Bronchial epithelial cell (primary cell): ENCODE data around the gene SMARCB1. TPM values are rescaled to one million over a fixed set of nuclear protein-coding genes. Genes with fewer than 3 reads are reported as not detected.

Experiments used
- DNase-seq: peaks from one replicate; pipeline ENCODE4 v3.0.0-alpha.2; 2010; ENCODE audit warnings: low read depth
- FAIRE-seq: peaks from 2 replicates; lab custom pipeline; 2011; peaks lifted over from hg19 to GRCh38; lab: Jason Lieb, UNC
- H3K27me3 ChIP-seq: 2 replicates; pipeline ENCODE4 v1.5.1; 2011; ENCODE audit warnings: low read length; ENCODE audit not compliant: control insufficient read depth, insufficient read depth
- H3K36me3 ChIP-seq: 2 replicates; pipeline ENCODE4 v1.5.1; 2011; ENCODE audit warnings: low read length; ENCODE audit not compliant: control insufficient read depth, insufficient read depth
- H3K4me3 ChIP-seq: 2 replicates; pipeline ENCODE4 v1.5.1; 2011; ENCODE audit warnings: mild to moderate bottlenecking, low read depth, low read length, control low read depth
- CTCF ChIP-seq: IDR thresholded peaks from 2 replicates; pipeline ENCODE4 v1.5.1; 2011; ENCODE audit warnings: mild to moderate bottlenecking, moderate library complexity, low read length, control low read depth, inconsistent platforms; ENCODE audit not compliant: insufficient read depth, severe bottlenecking
- total RNA-seq: library from RNA; depleted of rRNA; stranded (reverse); fragments of >200 nt; gene quantifications from 2 replicates; pipeline ENCODE4 v1.2.1, GENCODE V29; 2014

The SMARCB1 gene
- total RNA-seq, 1 donor from 2014 or later = 19.5 TPM

- DNase-seq (no peak), FAIRE-seq (no peak)
- Histone ChIP-seq H3K36me3 (peaks cover 46% of the 10 kb centered on the region), H3K4me3 (no peak overlapping the region), H3K27me3 (no peaks in the 10 kb centered on the region)
- no peak for TF ChIP-seq CTCF
These were observed 37.9 kb downstream of the SMARCB1 start for GRCh38 chr22:23824476-23825245.

GRCh38 chr22:23825246-23825905 is 38.6 kb downstream of the SMARCB1 start:
- DNase-seq (no peak), FAIRE-seq (no peak)
- no peak for TF ChIP-seq CTCF
- Histone ChIP-seq H3K4me3 (no peak overlapping the region), H3K36me3 (peaks cover 44% of the 10 kb centered on the region), H3K27me3 (no peaks in the 10 kb centered on the region)

GRCh38 chr22:23826510-23827350 is 40.0 kb downstream of the SMARCB1 start:
- DNase-seq (no peak), FAIRE-seq (no peak)
- Histone ChIP-seq H3K27me3 (no peaks in the 10 kb centered on the region), H3K36me3 (peaks cover 44% of the 10 kb centered on the region), H3K4me3 (no peak overlapping the region)
- TF ChIP-seq CTCF = no peak

- TF ChIP-seq CTCF = no peak
- H3K36me3 ChIP-seq = peaks cover 40% of the 10 kb centered on the region
- no peak for FAIRE-seq
These were observed 40.7 kb downstream of the SMARCB1 start for GRCh38 chr22:23827351-23827995.

GRCh38 chr22:23828800-23829680 is 42.3 kb downstream of the SMARCB1 start:
- no peak for FAIRE-seq
- Histone ChIP-seq H3K27me3 (no peaks in the 10 kb centered on the region), H3K4me3 (no peak overlapping the region), H3K36me3 (peaks cover 38% of the 10 kb centered on the region)
- TF ChIP-seq CTCF = no peak
- DNase-seq = no peak

More at GRCh38 chr22:23827351-23827995, 40.7 kb downstream of the SMARCB1 start:
- no peak for DNase-seq
- H3K4me3 ChIP-seq = no peak overlapping the region
- no peaks in the 10 kb centered on the region for H3K27me3 ChIP-seq
